ENCODE measurements around the gene DESI2.

Gene DESI2

DNA sequence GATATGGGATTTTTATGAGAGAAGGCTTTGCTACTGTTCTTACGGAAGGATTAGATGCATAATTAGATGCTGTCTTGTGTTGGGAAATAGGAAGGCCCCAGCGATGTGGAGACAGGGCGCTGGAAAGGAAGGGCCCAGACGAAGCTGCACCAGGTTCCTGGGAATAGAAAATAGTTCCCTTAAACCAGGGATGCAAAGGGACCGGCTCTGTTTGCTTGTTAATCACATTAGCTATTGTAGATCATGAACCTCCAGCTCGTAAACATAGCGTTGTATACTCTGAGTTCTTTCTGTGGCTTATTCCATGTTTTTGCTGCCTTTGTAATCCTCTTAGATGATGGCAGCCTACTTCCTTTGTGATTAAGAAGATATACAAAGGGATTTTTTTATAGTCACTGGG lies 102.7 kb downstream of the DESI2 start:
- no peak for DNase-seq (ENCODE audit: low spot score)

DNA sequence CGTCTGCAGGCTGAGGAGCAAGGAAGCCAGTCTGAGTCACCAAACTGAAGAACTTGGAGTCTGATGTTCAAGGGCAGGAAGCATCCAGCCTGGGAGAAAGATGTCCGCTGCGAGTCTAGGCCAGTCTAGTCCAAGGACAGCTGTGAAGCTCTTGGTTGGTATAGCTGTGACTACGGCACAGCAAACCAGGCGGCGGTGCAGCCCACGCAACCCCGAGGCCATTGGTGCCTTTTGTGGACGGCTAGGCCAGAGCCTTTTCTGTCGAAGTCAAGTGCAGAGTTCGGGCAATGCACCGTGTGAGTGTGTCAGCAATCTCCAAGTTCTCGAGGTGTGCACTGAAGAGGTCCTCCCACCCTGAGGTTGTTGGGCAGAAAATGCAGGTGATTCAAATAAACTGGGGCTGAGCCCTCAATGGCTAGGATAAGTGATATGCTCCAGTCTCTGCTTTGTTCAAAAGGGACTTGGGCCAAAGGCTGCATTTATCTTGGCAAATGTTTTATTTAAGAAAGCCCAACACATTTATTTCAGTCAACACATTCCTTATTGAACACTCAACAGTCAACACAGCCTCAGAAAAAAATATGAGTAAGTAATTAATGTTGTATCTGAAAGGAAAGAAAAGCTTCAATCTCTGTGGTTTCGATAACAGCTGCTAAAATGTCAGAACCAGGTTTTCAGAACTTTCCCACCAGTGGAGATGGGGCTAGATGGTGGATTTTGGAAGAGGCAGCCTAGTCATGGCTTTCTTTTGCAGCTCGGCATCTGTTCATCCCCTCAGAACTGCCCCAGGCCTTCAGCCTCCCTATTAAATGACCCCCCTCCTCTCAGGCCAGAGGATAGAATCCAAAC lies 104.4 kb downstream of the DESI2 start:
- DNase-seq (ENCODE audit: low spot score): no peak

Data from SW480 (cell line).